ENCODE results near the gene FAM118B.
A peak's percentile ranks its signal among the peaks of the same experiment; 100 is the strongest.

The FAM118B gene

GRCh38 chr11:126211236-126212088 lies at the start of gene FAM118B, which contains the start of gene RPUSD4:
Gene FAM118B (plus strand): TSS chr11:126211782. CDS start chr11:126235002, 23,220 bp downstream.
Gene RPUSD4 (minus strand): TSS chr11:126211650. CDS start chr11:126211638, 12 bp downstream.
- H3K27me3 Mint-ChIP-seq (ENCODE audit: low read depth), result peaks cover 4% of the 10 kb centered on the region
- no peaks in the 10 kb centered on the region for H3K9me3 Mint-ChIP-seq
- H3K27ac Mint-ChIP-seq, result peak within 1 kb of the TSS; percentile 95
- peak within 1 kb of the TSS; percentile 99 for H3K4me3 Mint-ChIP-seq
- H3K4me1 Mint-ChIP-seq (ENCODE audit: low read depth), result peaks cover 28% of the 10 kb centered on the region
- peaks cover 9% of the 10 kb centered on the region for H3K36me3 Mint-ChIP-seq (ENCODE audit: low read depth)

- Mint-ChIP-seq H3K9me3 (no peaks in the 10 kb centered on the region), H3K27me3 (ENCODE audit: low read depth) (no peaks in the 10 kb centered on the region), H3K36me3 (ENCODE audit: low read depth) (no peaks in the 10 kb centered on the region), H3K27ac (no peak overlapping the region), H3K4me1 (ENCODE audit: low read depth) (peaks cover 3% of the 10 kb centered on the region), H3K4me3 (no peak overlapping the region)
Observed at GRCh38 chr11:126162306-126163030, 49.1 kb upstream of the FAM118B start.

GRCh38 chr11:126163074-126163700 lies 48.4 kb upstream of the FAM118B start:
- H3K4me3 Mint-ChIP-seq, result no peak overlapping the region
- H3K36me3 Mint-ChIP-seq (ENCODE audit: low read depth), result no peaks in the 10 kb centered on the region
- H3K27ac Mint-ChIP-seq, result no peak overlapping the region
- peaks cover 3% of the 10 kb centered on the region for H3K4me1 Mint-ChIP-seq (ENCODE audit: low read depth)
- H3K9me3 Mint-ChIP-seq, result no peaks in the 10 kb centered on the region
- H3K27me3 Mint-ChIP-seq (ENCODE audit: low read depth), result no peaks in the 10 kb centered on the region

GRCh38 chr11:126163779-126164178 lies 47.8 kb upstream of the FAM118B start:
- no peaks in the 10 kb centered on the region for H3K36me3 Mint-ChIP-seq (ENCODE audit: low read depth)
- H3K27ac Mint-ChIP-seq, result no peak overlapping the region
- H3K27me3 Mint-ChIP-seq (ENCODE audit: low read depth), result no peaks in the 10 kb centered on the region
- no peaks in the 10 kb centered on the region for H3K9me3 Mint-ChIP-seq
- no peak overlapping the region for H3K4me3 Mint-ChIP-seq
- H3K4me1 Mint-ChIP-seq (ENCODE audit: low read depth), result peaks cover 3% of the 10 kb centered on the region

- Mint-ChIP-seq H3K4me3 (no peak overlapping the region), H3K27ac (no peak overlapping the region), H3K4me1 (ENCODE audit: low read depth) (peaks cover 3% of the 10 kb centered on the region), H3K27me3 (ENCODE audit: low read depth) (no peaks in the 10 kb centered on the region), H3K9me3 (no peaks in the 10 kb centered on the region), H3K36me3 (ENCODE audit: low read depth) (no peaks in the 10 kb centered on the region)
Observed at GRCh38 chr11:126164781-126165180, 46.8 kb upstream of the FAM118B start.

- no peaks in the 10 kb centered on the region for H3K36me3 Mint-ChIP-seq (ENCODE audit: low read depth)
- no peak overlapping the region for H3K4me3 Mint-ChIP-seq
- no peak overlapping the region for H3K27ac Mint-ChIP-seq
- H3K9me3 Mint-ChIP-seq, result no peaks in the 10 kb centered on the region
- peaks cover 3% of the 10 kb centered on the region for H3K4me1 Mint-ChIP-seq (ENCODE audit: low read depth)
- H3K27me3 Mint-ChIP-seq (ENCODE audit: low read depth), result no peaks in the 10 kb centered on the region
Observed at GRCh38 chr11:126165311-126165720, 46.3 kb upstream of the FAM118B start.

- no peak overlapping the region for H3K4me3 Mint-ChIP-seq
- H3K9me3 Mint-ChIP-seq, result no peaks in the 10 kb centered on the region
- H3K27me3 Mint-ChIP-seq (ENCODE audit: low read depth), result no peaks in the 10 kb centered on the region
- no peak overlapping the region for H3K27ac Mint-ChIP-seq
- no peaks in the 10 kb centered on the region for H3K36me3 Mint-ChIP-seq (ENCODE audit: low read depth)
- peaks cover 3% of the 10 kb centered on the region for H3K4me1 Mint-ChIP-seq (ENCODE audit: low read depth)
Observed at GRCh38 chr11:126165757-126166156, 45.8 kb upstream of the FAM118B start.

GRCh38 chr11:126166413-126166812 lies 45.2 kb upstream of the FAM118B start:
- no peaks in the 10 kb centered on the region for H3K27me3 Mint-ChIP-seq (ENCODE audit: low read depth)
- H3K4me1 Mint-ChIP-seq (ENCODE audit: low read depth), result peaks cover 3% of the 10 kb centered on the region
- H3K9me3 Mint-ChIP-seq, result no peaks in the 10 kb centered on the region
- H3K36me3 Mint-ChIP-seq (ENCODE audit: low read depth), result no peaks in the 10 kb centered on the region
- no peak overlapping the region for H3K27ac Mint-ChIP-seq
- no peak overlapping the region for H3K4me3 Mint-ChIP-seq

- H3K4me1 Mint-ChIP-seq (ENCODE audit: low read depth), result peaks cover 3% of the 10 kb centered on the region
- no peaks in the 10 kb centered on the region for H3K36me3 Mint-ChIP-seq (ENCODE audit: low read depth)
- H3K4me3 Mint-ChIP-seq, result no peak overlapping the region
- H3K27me3 Mint-ChIP-seq (ENCODE audit: low read depth), result no peaks in the 10 kb centered on the region
- no peak overlapping the region for H3K27ac Mint-ChIP-seq
- H3K9me3 Mint-ChIP-seq, result no peaks in the 10 kb centered on the region
Observed at GRCh38 chr11:126167488-126167887, 44.1 kb upstream of the FAM118B start.

- no peaks in the 10 kb centered on the region for H3K27me3 Mint-ChIP-seq (ENCODE audit: low read depth)
- H3K4me3 Mint-ChIP-seq, result no peak overlapping the region
- no peaks in the 10 kb centered on the region for H3K4me1 Mint-ChIP-seq (ENCODE audit: low read depth)
- H3K9me3 Mint-ChIP-seq, result no peaks in the 10 kb centered on the region
- no peak overlapping the region for H3K27ac Mint-ChIP-seq
- no peaks in the 10 kb centered on the region for H3K36me3 Mint-ChIP-seq (ENCODE audit: low read depth)
Observed at GRCh38 chr11:126169291-126169690, 42.3 kb upstream of the FAM118B start.

- H3K27ac Mint-ChIP-seq, result no peak overlapping the region
- H3K27me3 Mint-ChIP-seq (ENCODE audit: low read depth), result no peaks in the 10 kb centered on the region
- no peak overlapping the region for H3K4me3 Mint-ChIP-seq
- H3K9me3 Mint-ChIP-seq, result no peaks in the 10 kb centered on the region
- H3K4me1 Mint-ChIP-seq (ENCODE audit: low read depth), result no peaks in the 10 kb centered on the region
- no peaks in the 10 kb centered on the region for H3K36me3 Mint-ChIP-seq (ENCODE audit: low read depth)
Observed at GRCh38 chr11:126172596-126173038, 39.0 kb upstream of the FAM118B start.

GRCh38 chr11:126173257-126173656 lies 38.3 kb upstream of the FAM118B start:
- Mint-ChIP-seq H3K4me1 (ENCODE audit: low read depth) (no peaks in the 10 kb centered on the region), H3K27me3 (ENCODE audit: low read depth) (no peaks in the 10 kb centered on the region), H3K4me3 (no peak overlapping the region), H3K27ac (no peak overlapping the region), H3K36me3 (ENCODE audit: low read depth) (no peaks in the 10 kb centered on the region), H3K9me3 (no peaks in the 10 kb centered on the region)

- Mint-ChIP-seq H3K27me3 (ENCODE audit: low read depth) (no peaks in the 10 kb centered on the region), H3K4me3 (no peak overlapping the region), H3K27ac (no peak overlapping the region), H3K4me1 (ENCODE audit: low read depth) (no peaks in the 10 kb centered on the region), H3K9me3 (no peaks in the 10 kb centered on the region), H3K36me3 (ENCODE audit: low read depth) (no peaks in the 10 kb centered on the region)
Observed at GRCh38 chr11:126174816-126175215, 36.8 kb upstream of the FAM118B start.

- H3K36me3 Mint-ChIP-seq (ENCODE audit: low read depth), result no peaks in the 10 kb centered on the region
- H3K4me3 Mint-ChIP-seq, result no peak overlapping the region
- H3K27me3 Mint-ChIP-seq (ENCODE audit: low read depth), result no peaks in the 10 kb centered on the region
- H3K27ac Mint-ChIP-seq, result no peak overlapping the region
- no peaks in the 10 kb centered on the region for H3K9me3 Mint-ChIP-seq
- H3K4me1 Mint-ChIP-seq (ENCODE audit: low read depth), result no peaks in the 10 kb centered on the region
Observed at GRCh38 chr11:126175393-126175792, 36.2 kb upstream of the FAM118B start.
